ENCODE data around the gene KRT23.

The KRT23 gene

GRCh38 chr17:40937384-40937819 lies at the start of gene KRT23:
KRT23 (minus strand) TSS chr17:40937646; CDS start chr17:40936603, 1,043 bp downstream.
- no peak for DNase-seq (ENCODE audit: low read depth in 1 of 2, low spot score in 1 of 2)

GRCh38 chr17:40986920-40987319 lies 49.5 kb upstream of the KRT23 start:
- no peak for DNase-seq (ENCODE audit: low read depth in 1 of 2, low spot score in 1 of 2)

GRCh38 chr17:40984226-40984625 lies 46.8 kb upstream of the KRT23 start, which contains the start of gene KRT40:
KRT40 (minus strand) TSS chr17:40984326; CDS start chr17:40984273, 53 bp downstream.
- DNase-seq (ENCODE audit: low read depth in 1 of 2, low spot score in 1 of 2) = no peak

GRCh38 chr17:40981115-40981514 lies 43.7 kb upstream of the KRT23 start:
- no peak for DNase-seq (ENCODE audit: low read depth in 1 of 2, low spot score in 1 of 2)

- no peak for DNase-seq (ENCODE audit: low read depth in 1 of 2, low spot score in 1 of 2)
These were observed 43.1 kb upstream of the KRT23 start for GRCh38 chr17:40980596-40980995.

- DNase-seq (ENCODE audit: low read depth in 1 of 2, low spot score in 1 of 2) = no peak
These were observed 42.7 kb upstream of the KRT23 start for GRCh38 chr17:40980117-40980516.

GRCh38 chr17:40978575-40979151 lies 41.2 kb upstream of the KRT23 start:
- no peak for DNase-seq (ENCODE audit: low read depth in 1 of 2, low spot score in 1 of 2)

- no peak for DNase-seq (ENCODE audit: low read depth in 1 of 2, low spot score in 1 of 2)
These were observed 38.1 kb upstream of the KRT23 start for GRCh38 chr17:40975516-40975915.

- no peak for DNase-seq (ENCODE audit: low read depth in 1 of 2, low spot score in 1 of 2)
These were observed 36.9 kb upstream of the KRT23 start for GRCh38 chr17:40974366-40974765.

GRCh38 chr17:40967582-40967981 lies 30.1 kb upstream of the KRT23 start:
- no peak for DNase-seq (ENCODE audit: low read depth in 1 of 2, low spot score in 1 of 2)

- DNase-seq (ENCODE audit: low read depth in 1 of 2, low spot score in 1 of 2) = no peak
These were observed 29.4 kb upstream of the KRT23 start, which contains the start of gene KRT39 for GRCh38 chr17:40966848-40967247. KRT39 (minus strand) TSS chr17:40966948; CDS start chr17:40966856, 92 bp downstream.

GRCh38 chr17:40963838-40964237 lies 26.4 kb upstream of the KRT23 start:
- DNase-seq (ENCODE audit: low read depth in 1 of 2, low spot score in 1 of 2) = no peak

GRCh38 chr17:40962059-40962561 lies 24.7 kb upstream of the KRT23 start:
- DNase-seq (ENCODE audit: low read depth in 1 of 2, low spot score in 1 of 2) = no peak

- DNase-seq (ENCODE audit: low read depth in 1 of 2, low spot score in 1 of 2) = no peak
These were observed 24.1 kb upstream of the KRT23 start for GRCh38 chr17:40961591-40961990.

GRCh38 chr17:40960144-40960543 lies 22.7 kb upstream of the KRT23 start:
- DNase-seq (ENCODE audit: low read depth in 1 of 2, low spot score in 1 of 2) = no peak

GRCh38 chr17:40958086-40958953 lies 20.9 kb upstream of the KRT23 start:
- DNase-seq (ENCODE audit: low read depth in 1 of 2, low spot score in 1 of 2) = no peak

GRCh38 chr17:40956401-40957254 lies 19.2 kb upstream of the KRT23 start:
- no peak for DNase-seq (ENCODE audit: low read depth in 1 of 2, low spot score in 1 of 2)

GRCh38 chr17:40953881-40954280 lies 16.4 kb upstream of the KRT23 start:
- no peak for DNase-seq (ENCODE audit: low read depth in 1 of 2, low spot score in 1 of 2)

GRCh38 chr17:40952661-40953060 lies 15.2 kb upstream of the KRT23 start:
- no peak for DNase-seq (ENCODE audit: low read depth in 1 of 2, low spot score in 1 of 2)

GRCh38 chr17:40952154-40952553 lies 14.7 kb upstream of the KRT23 start:
- no peak for DNase-seq (ENCODE audit: low read depth in 1 of 2, low spot score in 1 of 2)

- no peak for DNase-seq (ENCODE audit: low read depth in 1 of 2, low spot score in 1 of 2)
These were observed 13.7 kb upstream of the KRT23 start for GRCh38 chr17:40951011-40951622.

All from activated CD4-positive, alpha-beta T cell treated with anti-CD3 and anti-CD28 coated beads, Interleukin-2, amount 50 U/mL, for 24 hours (primary cell).